GM21447 (cell line): ENCODE data around the gene VGF.

Experiments used
- ATAC-seq: cut with Tn5 transposase; IDR thresholded peaks from one replicate; pipeline ENCODE4 v1.9.1; 2021; ENCODE audit not compliant: unreplicated experiment

The VGF gene

GRCh38 chr7:101166909-101167644 is 1.7 kb upstream of the VGF start:
- no peak for ATAC-seq

GRCh38 chr7:101166648-101166908 is 1.2 kb upstream of the VGF start:
- ATAC-seq: no peak

GRCh38 chr7:101165958-101166647 is 734 bp upstream of the VGF start:
- ATAC-seq: no peak

- ATAC-seq: no peak
These were observed 1.1 kb downstream of the VGF start for GRCh38 chr7:101164071-101164840.

- no peak for ATAC-seq
These were observed 1.9 kb downstream of the VGF start for GRCh38 chr7:101163279-101164070.

- no peak for ATAC-seq
These were observed 2.7 kb downstream of the VGF start for GRCh38 chr7:101162551-101163278.

- ATAC-seq: no peak
These were observed 3.5 kb downstream of the VGF start for GRCh38 chr7:101161692-101162471.

- ATAC-seq: no peak
These were observed 4.5 kb downstream of the VGF start for GRCh38 chr7:101160910-101161309.

GRCh38 chr7:101159696-101160674 is 5.4 kb downstream of the VGF start:
- no peak for ATAC-seq

GRCh38 chr7:101156866-101157589 is 8.3 kb downstream of the VGF start:
- no peak for ATAC-seq

- no peak for ATAC-seq
These were observed 9.1 kb downstream of the VGF start for GRCh38 chr7:101156277-101156676.

- no peak for ATAC-seq
These were observed 10.1 kb downstream of the VGF start for GRCh38 chr7:101155303-101155702.

GRCh38 chr7:101154693-101155102 is 10.7 kb downstream of the VGF start:
- ATAC-seq: peak; percentile 34

GRCh38 chr7:101153969-101154692 is 11.2 kb downstream of the VGF start, which contains the start of gene AP1S1:
AP1S1 (plus strand) TSS chr7:101154476; CDS start chr7:101154515, 39 bp downstream.
- peak; percentile 81 for ATAC-seq

GRCh38 chr7:101151908-101152651 is 13.3 kb downstream of the VGF start:
- ATAC-seq: no peak

- ATAC-seq: no peak
These were observed 24.5 kb downstream of the VGF start for GRCh38 chr7:101140746-101141382.
